OCI-LY1 (cell line): ENCODE data around the gene PTPRD.

Source experiments
- CTCF ChIP-seq: fragments of 200-600 bp; sonication (generic), shearing (Covaris generic); IDR thresholded peaks from 2 replicates; pipeline ENCODE4 v1.5.1; 2017; ENCODE audit warnings: mild to moderate bottlenecking, antibody characterized with exemption, low read length, moderate library complexity, mixed read lengths
- EZH2 ChIP-seq: fragments of 200-600 bp; sonication (generic), shearing (Covaris generic); IDR thresholded peaks from 2 replicates; pipeline ENCODE4 v1.8.0; 2017; ENCODE audit warnings: borderline replicate concordance, mixed run types, mild to moderate bottlenecking, antibody characterized with exemption, low read length, moderate library complexity, mixed read lengths

- TF ChIP-seq EZH2 (no peak), CTCF (no peak)
Observed at GRCh38 chr9:10134266-10134665, 478.5 kb downstream of the PTPRD start.
